HCT116 (cell line): ENCODE data around the gene BEND7. TPM values are rescaled to one million over a fixed set of nuclear protein-coding genes. Genes with fewer than 3 reads are reported as not detected.
"Not testable (repeated sequence)": the region's sequence is repeated elsewhere in the genome, so short reads cannot be mapped to it uniquely, and the experiment has no call there.

Experiments
- ATAC-seq: fragments of 200-7000 bp; cut with Tn5 transposase; 2 replicates; pipeline ENCODE4 v1.9.1; 2020; ENCODE audit warnings: mild to moderate bottlenecking, moderate library complexity
- BruUV-seq: library from RNA; stranded (reverse); fragments of 400-500 nt; replicated peaks from 2 replicates; lab custom pipeline; 2021; lab: Mats Ljungman, UMichigan
- CTCF ChIA-PET: fragments of 300-600 bp; sonication (Branson Sonifier 250); formaldehyde crosslinking; loops from one replicate; lab custom pipeline; 2021; ENCODE audit warnings: antibody characterized with exemption; lab: Charles Lee
- POLR2A ChIA-PET: fragments of 300-600, 350-600 bp; sonication (Branson Sonifier 250); formaldehyde crosslinking; loops from one replicate; lab custom pipeline; 2021; ENCODE audit warnings: antibody characterized with exemption; lab: Charles Lee
- RAD21 ChIA-PET, 2 experiments: fragments of 300-600 bp; sonication (Branson Sonifier 250); formaldehyde crosslinking; loops; one replicate each; lab custom pipeline; 2023; ENCODE audit warnings: low total read pairs in 2 of 2; ENCODE audit not compliant: uncharacterized antibody in 2 of 2, unreplicated experiment in 2 of 2, low non-redundant PET in 1 of 2; lab: Charles Lee
- DNase-seq: peaks from one replicate; pipeline ENCODE4 v3.0.0-alpha.2; 2010; ENCODE audit warnings: low read depth, low spot score
- H2AFZ ChIP-seq: fragments of 200-600 bp; shearing (Covaris generic), sonication (generic); 2 replicates; pipeline ENCODE4 v1.6.1; 2017; ENCODE audit warnings: low read depth, mixed run types, mixed read lengths, antibody characterized with exemption, low read length; ENCODE audit not compliant: poor library complexity, severe bottlenecking
- H3K27ac ChIP-seq: 2 replicates; pipeline ENCODE4 v1.5.1; 2012; ENCODE audit warnings: low read depth, low read length
- H3K27me3 ChIP-seq: fragments of 200-600 bp; sonication (generic); 2 replicates; pipeline ENCODE4 v1.6.1; 2016; ENCODE audit warnings: mixed run types, low read length, mixed read lengths; ENCODE audit not compliant: insufficient read depth
- H3K36me3 ChIP-seq, 2 experiments: fragments of 200-500 bp in 1 of 2; fragments of 200-600 bp in 1 of 2; sonication (Bioruptor generic) in 1 of 2; sonication (generic) in 1 of 2; 2 replicates each; pipeline versions ENCODE4 v1.5.1 to v1.6.1; 2014 to 2016; ENCODE audit warnings: low read length in 2 of 2, inconsistent platforms in 1 of 2, mixed read lengths in 1 of 2, mixed run types in 1 of 2; ENCODE audit not compliant: insufficient read depth in 2 of 2, control insufficient read depth in 1 of 2
- H3K4me1 ChIP-seq, 2 experiments: fragments of 200-600 bp in 1 of 2; sonication (generic) in 1 of 2; 2 replicates each; pipeline versions ENCODE4 v1.5.1 to v1.6.1; 2012 to 2017; ENCODE audit warnings: low read length in 2 of 2, inconsistent platforms in 1 of 2, mild to moderate bottlenecking in 1 of 2, mixed read lengths in 1 of 2, mixed run types in 1 of 2, moderate library complexity in 1 of 2; ENCODE audit not compliant: insufficient read depth in 2 of 2, control insufficient read depth in 1 of 2
- H3K4me2 ChIP-seq: fragments of 200-600 bp; sonication (generic); 2 replicates; pipeline ENCODE4 v1.6.1; 2017; ENCODE audit warnings: mixed run types, low read length, mixed read lengths
- H3K4me3 ChIP-seq, 2 experiments: fragments of 200-600 bp in 1 of 2; sonication (generic) in 1 of 2; replicated peaks in 1 of 2; 2 replicates each; pipeline ENCODE4 v1.5.1; 2011 to 2016; ENCODE audit warnings: low read length in 2 of 2, control low read depth in 1 of 2, low read depth in 1 of 2, mild to moderate bottlenecking in 1 of 2, mixed read lengths in 1 of 2, mixed run types in 1 of 2
- H3K79me2 ChIP-seq: fragments of 200-600 bp; sonication (generic); 2 replicates; pipeline ENCODE4 v1.6.1; 2017; ENCODE audit warnings: mild to moderate bottlenecking, mixed run types, low read length, moderate library complexity, mixed read lengths; ENCODE audit not compliant: insufficient read depth
- H3K9ac ChIP-seq: fragments of 200-600 bp; sonication (generic); 2 replicates; pipeline ENCODE4 v1.6.1; 2016; ENCODE audit warnings: low read length, mixed read lengths
- H3K9me2 ChIP-seq: fragments of 200-600 bp; sonication (generic), shearing (Covaris generic); 2 replicates; pipeline ENCODE4 v1.6.1; 2017; ENCODE audit warnings: mixed run types, mild to moderate bottlenecking, moderate library complexity; ENCODE audit not compliant: insufficient read depth
- H3K9me3 ChIP-seq, 2 experiments: fragments of 200-500 bp in 1 of 2; fragments of 200-600 bp in 1 of 2; sonication (Bioruptor generic) in 1 of 2; sonication (generic) in 1 of 2; 2 replicates each; pipeline ENCODE4 v1.6.1; 2014 to 2017; ENCODE audit warnings: low read length in 2 of 2, mixed read lengths in 2 of 2, inconsistent platforms in 1 of 2, low read depth in 1 of 2, mild to moderate bottlenecking in 1 of 2, mixed run types in 1 of 2, moderate library complexity in 1 of 2; ENCODE audit not compliant: control insufficient read depth in 1 of 2, insufficient read depth in 1 of 2
- H4K20me1 ChIP-seq: fragments of 200-600 bp; sonication (generic), shearing (Covaris generic); 2 replicates; pipeline ENCODE4 v1.6.1; 2017; ENCODE audit warnings: mixed run types, mild to moderate bottlenecking, moderate library complexity; ENCODE audit not compliant: insufficient read depth
- EGR1 ChIP-seq: IDR thresholded peaks from 2 replicates; pipeline ENCODE4 v1.6.1; 2012; ENCODE audit warnings: low read depth
- EZH2phosphoT487 ChIP-seq: fragments of 200-600 bp; IDR thresholded peaks from 2 replicates; pipeline ENCODE4 v1.6.1; 2018; ENCODE audit warnings: antibody characterized with exemption, borderline replicate concordance
- POLR2A ChIP-seq: IDR thresholded peaks from 2 replicates; pipeline ENCODE4 v1.7.0; 2011; ENCODE audit warnings: borderline replicate concordance; ENCODE audit not compliant: insufficient read depth, insufficient read length; ENCODE audit errors: extremely low read depth
- RAD21 ChIP-seq: IDR thresholded peaks from 2 replicates; pipeline ENCODE4 v1.6.1; 2012; ENCODE audit warnings: low read depth, mild to moderate bottlenecking
- SRF ChIP-seq: IDR thresholded peaks from 2 replicates; pipeline ENCODE4 v1.6.1; 2012; ENCODE audit warnings: low read depth
- ZBTB33 ChIP-seq: IDR thresholded peaks from 2 replicates; pipeline ENCODE4 v1.6.1; 2011; ENCODE audit warnings: mild to moderate bottlenecking, low read length, moderate library complexity; ENCODE audit not compliant: insufficient replicate concordance; ENCODE audit errors: extremely low read depth
- ZNF274 ChIP-seq: fragments of 200-500 bp; sonication (Bioruptor generic); IDR thresholded peaks from 2 replicates; pipeline ENCODE4 v1.6.1; 2014; ENCODE audit warnings: mild to moderate bottlenecking, low read depth, low read length, inconsistent platforms
- intact Hi-C: fragments of 100-400 bp; cut with micrococcal nuclease; formaldehyde crosslinking; loops from 2 replicates; pipeline ENCODE4 v1.10.0; 2022
- total RNA-seq: library from RNA; stranded (reverse); gene quantifications from one replicate; pipeline ENCODE4 v1.2.1, GENCODE V29; 2021; ENCODE audit not compliant: unreplicated experiment

BEND7 gene
- total RNA-seq, 1 experiment from 2014 or later = 13.8 TPM

DNA sequence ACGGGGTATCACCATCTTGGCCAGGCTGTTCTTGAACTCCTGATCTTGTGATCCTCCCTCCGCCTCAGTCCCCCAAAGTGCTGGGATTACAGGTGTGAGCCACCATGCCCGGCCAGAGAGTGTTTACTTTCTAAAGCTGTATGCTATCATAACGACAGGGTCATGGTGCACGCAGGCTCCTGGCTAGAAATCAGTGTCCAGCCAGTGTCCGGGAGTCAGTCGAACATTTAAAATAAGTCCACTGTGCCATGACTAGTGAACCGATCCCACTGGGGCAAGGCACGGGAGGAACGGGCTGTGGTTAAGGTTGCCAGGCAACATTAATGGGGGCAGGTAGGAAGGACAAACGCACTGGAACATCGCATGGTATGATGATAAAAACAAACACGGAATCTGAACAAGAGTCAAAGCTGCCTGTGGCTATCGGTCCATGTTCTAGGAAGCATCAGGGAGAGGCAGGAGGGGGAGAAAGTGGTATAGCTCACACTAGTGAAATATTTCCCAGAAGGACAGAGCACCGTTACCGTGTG, 91.7 kb downstream of the BEND7 start:
- H3K36me3 ChIP-seq = no peaks in the 10 kb centered on the region
- no peak overlapping the region for H3K9ac ChIP-seq
- no peaks in the 10 kb centered on the region for H4K20me1 ChIP-seq
- no peak for ATAC-seq
- H3K4me1 ChIP-seq = peaks cover 0 to 9% of the 10 kb centered on the region in 2 experiments; a peak in 1 of 4 replicates
- no peaks in the 10 kb centered on the region for H3K9me2 ChIP-seq
- H3K27ac ChIP-seq = no peak overlapping the region
- no TSS peak for BruUV-seq
- no peak for DNase-seq
- ChIA-PET RAD21 (no interaction called here), POLR2A (no interaction called here), CTCF (interaction anchor here (1.8 kb wide), 1 partner anchor 65 kb away, joined by 7 read pairs; no protein-coding TSS in a partner anchor)
- H3K4me2 ChIP-seq = no peak overlapping the region
- H2AFZ ChIP-seq = no peak overlapping the region
- H3K79me2 ChIP-seq = no peaks in the 10 kb centered on the region
- TF ChIP-seq RAD21 (no peak), POLR2A (no peak), ZBTB33 (no peak), EZH2phosphoT487 (no peak), SRF (no peak), ZNF274 (no peak), EGR1 (no peak)
- H3K4me3 ChIP-seq = no peak overlapping the region
- H3K27me3 ChIP-seq = no peaks in the 10 kb centered on the region
- H3K9me3 ChIP-seq = no peaks in the 10 kb centered on the region
- intact Hi-C loops = no loop called here

GRCh38 chr10:13427943-13428342, 100.9 kb downstream of the BEND7 start:
- H3K79me2 ChIP-seq, H2AFZ ChIP-seq, ATAC-seq, DNase-seq, H3K4me2 ChIP-seq, H4K20me1 ChIP-seq, RAD21 ChIA-PET, H3K27me3 ChIP-seq, H3K36me3 ChIP-seq, POLR2A ChIA-PET, H3K4me3 ChIP-seq, intact Hi-C loops, H3K9me2 ChIP-seq, H3K27ac ChIP-seq, H3K9me3 ChIP-seq, H3K4me1 ChIP-seq, BruUV-seq, H3K9ac ChIP-seq: not testable (repeated sequence)
- CTCF ChIA-PET = interaction anchor here (1.2 kb wide), 1 partner anchor 12 kb away, joined by 4 read pairs; no protein-coding TSS in a partner anchor
